ENCODE measurements around the gene PCID2. TPM values are rescaled to one million over a fixed set of nuclear protein-coding genes. Genes with fewer than 3 reads are reported as not detected.

The PCID2 gene
- total RNA-seq, 1 donor from 2014 or later = 61.3 TPM

- ATAC-seq (no peak), DNase-seq (no peak)
- intact Hi-C loops (cut with micrococcal nuclease) = no loop called here
Observed at GRCh38 chr13:113223070-113223469, 14.6 kb upstream of the PCID2 start.

GRCh38 chr13:113220877-113221276 lies 12.4 kb upstream of the PCID2 start:
- intact Hi-C loops (cut with micrococcal nuclease) = no loop called here
- DNase-seq (peak; percentile 70), ATAC-seq (peak; percentile 61)

DNA sequence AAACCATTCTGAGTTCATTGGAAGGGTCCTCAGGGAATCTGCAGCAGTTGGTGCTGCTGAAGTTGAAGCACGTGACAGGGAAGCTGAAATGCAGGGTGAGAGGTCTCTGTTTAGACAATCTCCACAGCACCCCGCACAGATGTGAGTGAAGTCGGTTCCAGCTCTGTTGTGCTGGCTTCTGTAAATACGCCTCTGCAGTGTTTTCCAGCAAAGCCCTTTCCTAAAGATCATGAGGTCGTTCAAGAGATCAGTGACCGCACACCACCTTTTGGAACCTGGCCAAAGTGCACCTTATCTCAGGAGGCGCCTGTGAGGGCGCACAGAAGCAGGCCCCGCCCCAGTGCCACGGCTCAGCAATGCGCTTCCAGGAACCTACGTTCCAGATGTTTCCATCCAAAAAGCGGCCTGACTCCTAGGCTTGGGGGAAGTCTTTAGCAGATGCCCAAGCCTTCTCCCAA lies 11.7 kb upstream of the PCID2 start:
- ATAC-seq (peak; percentile 23), DNase-seq (peak; percentile 48)
- intact Hi-C loops (cut with micrococcal nuclease) = no loop called here

DNA sequence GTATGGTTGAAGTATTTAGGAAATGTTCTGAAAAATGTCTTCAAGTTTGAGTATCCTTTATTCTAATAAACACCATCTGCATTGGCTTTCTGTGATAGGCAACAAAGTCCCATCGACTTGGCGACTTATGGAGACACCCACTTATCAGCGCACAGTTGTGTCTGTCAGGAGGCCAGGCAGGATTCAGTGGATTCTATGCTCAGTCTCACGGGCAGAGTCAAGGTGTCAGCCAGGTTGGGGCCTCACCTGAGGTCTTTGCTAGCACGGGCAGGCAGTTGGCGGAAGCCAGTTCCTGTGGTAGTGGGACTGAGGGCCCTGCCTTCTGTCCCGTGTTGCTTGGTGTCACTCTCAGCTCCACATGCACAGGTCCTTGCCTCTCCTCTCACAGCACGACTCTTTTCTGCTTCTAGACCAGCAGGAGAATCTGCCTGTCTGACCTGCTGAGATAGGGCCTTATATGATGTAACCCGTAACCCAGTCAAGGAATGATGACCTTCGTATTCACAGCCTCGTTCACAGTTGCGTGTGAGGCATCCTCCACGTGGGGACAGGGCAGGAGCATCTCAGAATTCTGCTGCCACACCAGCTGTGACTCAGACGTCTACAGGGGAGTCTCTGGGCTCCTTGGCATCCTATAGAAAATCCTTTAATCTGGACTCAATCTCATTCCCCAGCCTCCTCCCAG lies 10.9 kb upstream of the PCID2 start:
- no peak for ATAC-seq
- intact Hi-C loops (cut with micrococcal nuclease) = no loop called here
- no peak for DNase-seq

DNA sequence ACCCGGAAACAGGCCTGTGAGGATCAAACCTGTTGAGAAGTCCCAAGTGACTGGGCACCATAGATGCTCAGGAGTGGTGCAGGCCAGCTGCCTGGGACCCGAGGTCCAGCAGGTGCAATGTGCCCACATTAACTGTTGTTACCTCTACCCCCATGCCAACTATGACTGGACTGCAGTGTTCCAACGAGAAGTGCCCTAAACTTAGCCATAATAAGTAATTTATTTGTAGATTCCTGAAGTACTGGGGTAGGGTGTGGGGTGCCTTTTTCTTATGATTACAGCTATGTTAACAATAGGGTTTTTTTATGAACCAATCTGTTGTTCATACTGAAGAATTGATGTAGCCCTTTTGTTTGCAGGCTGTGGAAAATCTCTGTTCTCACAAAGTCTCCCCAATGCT lies 10.1 kb upstream of the PCID2 start:
- DNase-seq (no peak), ATAC-seq (no peak)
- intact Hi-C loops (cut with micrococcal nuclease) = no loop called here

DNA sequence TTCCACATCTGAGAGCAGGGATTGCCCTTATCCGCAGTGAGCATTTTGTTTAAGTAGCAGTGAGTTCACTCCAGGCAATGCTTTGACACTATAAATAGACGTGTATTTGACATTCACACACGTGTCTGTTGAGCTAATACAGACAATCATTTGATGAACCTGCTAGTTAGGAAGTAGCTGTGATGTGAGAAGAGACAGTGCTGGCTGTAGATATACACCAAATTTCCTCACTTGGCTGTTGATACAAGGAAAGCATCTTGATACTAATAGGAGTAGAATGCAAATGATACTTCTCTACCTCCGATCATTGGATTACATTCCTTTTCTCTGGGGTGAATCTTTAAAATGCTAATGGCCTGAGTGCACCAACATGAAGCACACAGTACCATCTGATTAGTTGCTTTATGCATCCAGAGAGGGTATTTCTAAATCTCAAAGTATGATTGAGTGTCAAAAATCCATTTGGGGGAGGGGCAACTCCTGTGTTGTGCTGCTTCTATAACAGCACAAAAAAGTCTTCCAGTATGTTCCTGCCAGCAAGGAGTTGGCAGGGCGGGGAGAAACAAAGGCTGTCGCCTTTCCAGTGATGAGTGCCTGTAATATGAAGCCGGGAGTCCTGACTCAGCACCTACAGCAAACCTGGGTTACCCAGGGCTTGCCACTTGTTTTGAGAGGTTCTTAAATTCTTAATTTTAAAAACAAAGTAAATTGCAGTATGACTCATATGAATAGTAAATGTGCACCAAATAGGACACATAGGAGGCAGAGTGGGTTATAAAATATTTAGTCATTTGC lies 8.0 kb upstream of the PCID2 start:
- intact Hi-C loops (cut with micrococcal nuclease) = no loop called here
- DNase-seq (peak; percentile 65), ATAC-seq (peak; percentile 84)

GRCh38 chr13:113211774-113212173 lies 3.3 kb upstream of the PCID2 start:
- DNase-seq = no peak
- no peak for ATAC-seq
- intact Hi-C loops (cut with micrococcal nuclease) = no loop called here

- no peak for ATAC-seq
- DNase-seq = no peak
- intact Hi-C loops (cut with micrococcal nuclease) = no loop called here
Observed at GRCh38 chr13:113210833-113211232, 2.4 kb upstream of the PCID2 start.

DNA sequence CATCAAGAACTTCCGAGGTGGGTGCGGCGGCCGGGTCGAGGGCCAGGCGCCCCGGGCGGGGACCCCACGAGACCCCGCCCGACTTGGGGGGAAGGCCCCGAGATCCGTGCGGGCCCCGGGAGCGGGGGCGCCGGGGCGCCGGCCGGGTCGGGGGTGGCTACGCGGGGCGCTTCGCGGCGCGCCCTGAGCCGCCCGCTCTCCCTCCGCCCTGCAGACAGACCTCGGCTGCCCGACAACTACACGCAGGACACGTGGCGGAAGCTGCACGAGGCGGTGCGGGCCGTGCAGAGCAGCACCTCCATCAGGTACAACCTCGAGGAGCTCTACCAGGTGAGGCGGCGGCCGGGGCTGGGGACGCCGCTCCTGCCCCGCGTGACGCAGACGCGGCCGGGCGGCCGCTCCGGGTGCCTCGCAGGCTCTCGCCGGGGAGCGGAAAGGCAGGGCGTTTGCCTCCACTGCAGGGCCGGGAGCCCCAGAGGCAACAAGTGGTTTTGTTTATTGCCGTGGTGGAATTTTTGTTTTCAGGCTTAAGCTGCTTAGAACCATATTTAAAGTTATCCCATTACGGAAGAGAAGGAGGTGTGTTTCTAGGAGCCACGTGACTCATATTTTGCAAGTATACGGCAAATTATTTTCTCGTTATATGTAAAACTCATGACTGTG lies 1.4 kb upstream of the PCID2 start:
- peak; percentile 67 for DNase-seq
- intact Hi-C loops (cut with micrococcal nuclease) = no loop called here
- peak; percentile 0 for ATAC-seq

DNA sequence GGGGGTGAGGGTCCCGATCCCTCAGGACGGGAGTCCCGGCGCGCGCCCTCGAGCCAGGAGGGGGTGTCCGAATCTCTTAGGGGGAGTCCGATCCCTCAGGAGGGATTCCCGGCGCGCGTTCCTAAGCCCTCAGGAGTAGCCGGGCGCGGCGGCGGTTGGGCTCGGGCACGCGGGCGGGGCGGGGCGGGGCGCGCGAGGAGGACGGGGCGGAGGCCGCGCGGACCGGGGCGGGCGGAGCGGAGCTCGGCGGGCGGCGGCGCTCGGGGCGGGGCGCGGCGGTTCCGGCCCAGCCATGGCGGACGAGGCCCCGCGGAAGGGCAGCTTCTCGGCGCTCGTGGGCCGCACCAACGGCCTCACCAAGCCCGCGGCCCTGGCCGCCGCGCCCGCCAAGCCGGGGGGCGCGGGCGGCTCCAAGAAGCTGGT lies 878 bp upstream of the PCID2 start, which contains the start of gene CUL4A:
Gene CUL4A (plus strand): TSS at position 278 of the 423 bp plus-strand sequence. CDS start 15 bp downstream, at position 293.
- intact Hi-C loops (cut with micrococcal nuclease) = no loop called here
- DNase-seq (peak; percentile 91), ATAC-seq (peak; percentile 81)

DNA sequence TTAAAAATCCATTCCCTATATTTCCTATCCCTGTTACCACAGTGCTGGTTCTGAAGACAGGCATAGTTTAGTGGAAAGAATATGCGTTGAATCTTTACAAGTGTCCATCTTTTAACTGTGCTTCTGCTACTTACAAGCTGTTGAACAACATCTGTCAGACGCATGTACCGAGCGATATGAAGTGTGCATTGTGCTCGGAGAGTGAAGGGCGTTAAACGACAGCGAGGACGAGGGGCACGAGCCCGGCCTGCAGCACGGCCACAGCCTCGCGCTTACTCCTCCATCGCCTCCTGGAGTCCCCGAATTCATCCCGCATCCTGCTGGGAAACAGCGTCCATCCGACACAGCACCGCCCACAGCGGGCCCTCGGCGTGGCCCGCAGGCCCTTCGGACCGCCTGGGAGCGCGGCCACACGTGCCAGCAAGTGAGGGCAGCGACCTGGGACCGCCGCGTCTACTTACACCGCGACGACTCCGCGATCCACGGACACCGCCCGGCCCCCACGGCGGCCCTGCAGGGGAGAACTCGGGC lies 514 bp downstream of the PCID2 start:
- intact Hi-C loops (cut with micrococcal nuclease) = no loop called here
- DNase-seq (peak; percentile 57), ATAC-seq (peak; percentile 12)

DNA sequence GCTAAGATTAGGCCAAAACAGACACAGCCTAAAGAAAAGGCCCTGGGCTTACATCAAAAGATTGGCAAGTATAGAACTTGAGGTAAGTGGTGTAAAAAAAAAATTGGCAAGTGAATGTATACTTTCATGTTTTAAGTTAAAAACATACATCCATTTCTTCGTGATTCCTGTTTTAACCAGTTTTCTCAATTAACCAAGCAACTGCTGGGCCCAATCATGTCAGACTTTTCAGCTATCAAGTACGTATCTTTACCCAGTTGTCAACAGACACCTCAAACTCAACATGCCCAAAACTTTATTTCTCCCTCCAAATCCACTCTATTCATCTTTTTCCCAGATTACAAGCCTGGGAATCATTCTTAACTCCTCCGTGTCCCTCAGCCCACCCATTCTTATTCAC lies 1.0 kb downstream of the PCID2 start:
- ATAC-seq (no peak), DNase-seq (no peak)
- intact Hi-C loops (cut with micrococcal nuclease) = no loop called here

DNA sequence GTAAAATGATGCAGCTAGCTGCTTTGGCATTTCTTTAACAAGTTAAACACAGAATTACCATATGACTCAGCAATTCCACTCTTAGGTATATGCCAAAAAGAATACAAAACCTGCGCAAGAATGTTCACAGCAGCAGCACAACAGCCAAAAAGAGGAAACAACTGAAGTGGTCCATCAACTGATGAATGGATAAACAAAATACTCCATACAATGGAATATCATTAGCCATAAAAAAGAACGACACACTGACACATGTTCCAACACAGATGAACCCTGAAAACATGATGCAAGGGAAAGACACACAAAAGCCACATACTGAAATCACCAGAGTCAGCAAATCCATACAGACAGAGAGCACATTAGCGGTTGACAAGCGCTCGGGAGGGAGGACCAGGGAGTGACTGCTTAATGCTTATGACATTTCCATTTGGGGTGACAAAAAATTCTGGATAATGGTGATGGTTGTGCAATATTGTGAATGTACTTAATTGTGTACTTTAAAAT lies 3.0 kb downstream of the PCID2 start:
- intact Hi-C loops (cut with micrococcal nuclease) = no loop called here
- ATAC-seq = no peak
- DNase-seq = no peak

DNA sequence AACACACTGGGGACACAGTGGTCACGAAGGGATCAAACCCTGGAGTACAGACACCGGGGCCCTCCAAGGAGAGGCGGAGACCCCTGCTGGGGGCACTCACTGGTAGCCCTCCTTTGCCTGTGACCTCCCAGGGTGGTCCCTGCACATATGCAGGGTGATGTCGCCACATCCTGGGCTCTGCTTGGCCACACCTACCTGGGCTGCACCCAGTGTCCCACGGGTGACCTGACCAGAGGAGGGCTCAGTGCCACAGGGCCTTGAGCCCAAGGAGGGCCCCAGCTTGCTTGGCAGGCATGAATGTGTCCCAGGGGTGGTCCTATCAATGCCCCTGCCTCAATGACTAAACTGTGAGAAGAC lies 4.1 kb downstream of the PCID2 start:
- ATAC-seq (peak; percentile 13), DNase-seq (peak; percentile 57)
- intact Hi-C loops (cut with micrococcal nuclease) = no loop called here

DNA sequence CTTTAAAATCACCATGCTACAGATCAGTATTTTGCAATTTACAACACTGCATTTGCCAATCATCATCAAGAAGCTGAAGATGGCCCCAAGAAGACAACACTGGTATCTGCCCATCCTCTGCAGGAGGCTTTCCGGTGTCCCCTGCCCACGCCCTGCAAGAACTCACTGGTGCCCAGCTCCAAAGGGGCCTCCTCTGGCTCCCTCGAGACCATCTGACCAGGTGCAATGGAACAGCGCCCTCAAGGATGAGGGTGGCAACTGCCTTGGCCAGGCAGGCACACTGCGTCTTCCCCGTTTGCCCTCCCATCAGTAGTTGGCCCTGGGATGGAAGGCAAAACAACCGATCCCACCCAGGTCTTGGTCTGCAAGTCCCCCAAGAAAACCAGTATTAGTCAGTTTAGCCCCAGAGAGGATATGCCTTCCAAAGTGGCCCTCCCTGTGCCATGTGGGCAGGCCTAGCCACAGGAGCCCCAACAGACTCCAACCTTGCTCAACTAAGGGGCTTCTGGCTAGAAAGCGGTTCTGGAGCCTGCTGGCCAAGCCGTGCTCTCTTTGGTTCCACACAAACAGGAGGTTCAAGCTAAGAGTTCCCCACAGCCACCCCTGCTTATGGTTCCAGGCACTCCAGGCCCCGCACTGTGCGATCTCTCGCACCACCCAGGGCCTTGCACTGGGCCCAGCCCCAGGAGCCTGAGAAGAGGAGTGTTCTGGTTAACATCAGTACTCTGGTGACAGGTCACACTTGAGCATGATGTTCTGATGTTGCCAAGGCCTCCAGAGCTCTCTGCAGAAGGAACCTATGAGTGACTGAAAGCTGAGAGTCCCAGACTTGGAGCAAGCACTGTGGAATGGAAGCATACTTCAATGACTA lies 4.7 kb downstream of the PCID2 start:
- DNase-seq = peak; percentile 81
- intact Hi-C loops (cut with micrococcal nuclease) = no loop called here
- ATAC-seq = peak; percentile 80

GRCh38 chr13:113202912-113203311 lies 5.6 kb downstream of the PCID2 start:
- DNase-seq (no peak), ATAC-seq (peak; percentile 33)
- intact Hi-C loops (cut with micrococcal nuclease) = no loop called here

DNA sequence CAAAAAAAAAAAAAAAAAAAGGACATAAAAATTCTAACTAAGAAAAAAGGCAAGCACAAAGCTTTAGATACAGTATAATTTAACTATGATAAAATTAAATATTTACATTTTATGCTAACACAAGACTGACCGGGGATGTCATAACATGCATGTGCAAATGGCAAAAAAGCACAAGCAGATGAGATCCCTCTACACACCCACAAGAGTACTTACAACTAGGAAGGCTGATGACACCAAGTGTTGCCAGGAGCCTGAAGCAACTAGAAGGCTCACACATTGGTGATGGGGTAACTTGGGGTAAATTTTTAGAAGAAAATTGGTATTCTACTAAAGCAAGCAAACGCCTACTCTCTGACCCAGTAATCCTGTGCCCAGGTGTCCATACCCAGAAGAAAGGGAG lies 6.7 kb downstream of the PCID2 start:
- ATAC-seq (no peak), DNase-seq (no peak)
- intact Hi-C loops (cut with micrococcal nuclease) = no loop called here

DNA sequence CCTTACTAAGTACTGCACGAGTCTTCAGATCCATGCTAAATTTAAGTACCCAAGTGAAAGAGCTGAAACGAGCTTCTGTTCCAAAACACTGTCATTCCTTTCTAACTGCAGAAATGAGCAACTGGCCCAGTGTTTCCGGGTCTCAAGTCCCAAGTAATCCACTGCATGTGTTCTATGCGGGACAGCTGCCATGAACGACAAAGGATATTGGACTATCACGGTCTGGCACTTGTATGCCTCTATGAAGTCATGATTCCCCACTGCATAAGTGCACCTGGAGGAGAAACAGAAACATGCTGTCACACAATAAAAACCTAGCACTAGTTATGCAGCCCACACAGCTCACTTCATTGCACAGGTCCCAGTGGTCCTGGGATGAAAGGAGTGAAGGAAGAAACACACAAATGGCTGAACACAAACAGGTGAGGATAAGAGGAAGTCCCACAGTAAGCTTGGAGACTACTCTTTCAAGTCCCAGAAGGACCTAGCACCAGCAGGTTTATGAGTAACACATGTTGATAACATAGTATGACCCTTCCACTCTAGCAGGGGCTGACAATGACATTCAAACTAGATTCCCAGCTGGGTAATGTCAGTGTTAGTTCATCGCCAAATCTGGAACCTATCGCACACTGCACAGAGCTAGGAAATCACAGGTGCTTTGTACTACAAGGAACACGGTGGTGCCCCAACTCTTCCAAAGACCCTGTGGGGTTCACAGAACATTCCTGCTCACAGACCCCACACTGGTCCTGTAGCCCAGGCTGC lies 11.3 kb downstream of the PCID2 start:
- ATAC-seq (peak; percentile 71), DNase-seq (no peak)
- intact Hi-C loops (cut with micrococcal nuclease) = no loop called here

All from left ventricle myocardium superior (tissue), 1 donor.